HG03521 (cell line): ENCODE data around the gene MBTPS1.

Source experiments
- ATAC-seq: cut with Tn5 transposase; IDR thresholded peaks from one replicate; pipeline ENCODE4 v1.9.1; 2021; ENCODE audit warnings: mild to moderate bottlenecking, moderate library complexity; ENCODE audit not compliant: unreplicated experiment

The MBTPS1 gene

DNA sequence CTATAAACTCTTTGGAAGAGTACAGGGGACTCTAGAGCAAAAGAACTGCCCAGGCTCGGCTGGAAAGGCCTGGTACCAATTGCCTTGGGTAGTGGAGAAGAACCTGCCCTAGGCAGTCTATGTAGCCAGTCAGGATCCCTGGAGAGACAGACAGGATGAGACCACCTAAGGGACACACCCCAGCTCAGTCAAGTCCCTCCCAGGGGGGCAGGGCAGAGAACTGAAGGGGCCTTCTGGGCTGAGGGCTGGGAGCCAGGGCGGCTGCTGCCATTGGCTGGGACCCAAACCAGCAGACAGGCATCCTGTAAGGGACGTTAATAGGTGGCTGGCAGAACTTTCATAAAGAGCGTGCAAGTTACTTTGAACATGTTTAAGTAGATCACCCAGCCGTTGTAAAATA is 61.4 kb downstream of the MBTPS1 start:
- no peak for ATAC-seq

GRCh38 chr16:84054916-84055315 is 61.8 kb downstream of the MBTPS1 start:
- no peak for ATAC-seq

- no peak for ATAC-seq
Measured at GRCh38 chr16:84054271-84054670, 62.5 kb downstream of the MBTPS1 start.

- ATAC-seq: no peak
Measured at GRCh38 chr16:84053237-84053636, 63.5 kb downstream of the MBTPS1 start.

DNA sequence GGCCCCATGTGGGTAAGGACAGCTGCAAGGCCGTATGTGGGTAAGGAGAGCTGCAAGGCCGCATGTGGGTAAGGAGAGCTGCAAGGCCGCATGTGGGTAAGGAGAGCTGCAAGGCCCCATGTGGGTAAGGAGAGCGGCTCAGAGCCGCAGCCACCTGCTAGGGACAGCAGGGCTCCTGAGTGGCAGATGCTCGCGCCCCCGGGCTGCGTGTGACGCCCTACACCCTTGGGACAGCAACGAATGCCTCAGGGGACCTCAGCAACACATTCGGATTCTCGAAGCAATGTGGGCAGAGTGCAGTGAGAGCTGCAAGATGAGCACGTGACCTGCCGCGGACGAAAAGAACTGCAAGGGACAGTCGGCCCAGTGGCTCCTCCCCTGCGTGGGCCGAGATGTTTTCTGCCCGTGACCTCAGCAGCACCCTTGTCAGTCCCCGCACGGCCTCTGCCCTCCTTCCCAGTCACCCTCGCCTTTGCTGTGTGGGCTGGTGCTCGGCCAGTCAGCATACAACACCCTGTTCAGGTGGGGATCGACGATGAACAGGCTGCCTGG is 64.6 kb downstream of the MBTPS1 start:
- ATAC-seq: no peak

GRCh38 chr16:84050316-84050715 is 66.4 kb downstream of the MBTPS1 start:
- no peak for ATAC-seq

DNA sequence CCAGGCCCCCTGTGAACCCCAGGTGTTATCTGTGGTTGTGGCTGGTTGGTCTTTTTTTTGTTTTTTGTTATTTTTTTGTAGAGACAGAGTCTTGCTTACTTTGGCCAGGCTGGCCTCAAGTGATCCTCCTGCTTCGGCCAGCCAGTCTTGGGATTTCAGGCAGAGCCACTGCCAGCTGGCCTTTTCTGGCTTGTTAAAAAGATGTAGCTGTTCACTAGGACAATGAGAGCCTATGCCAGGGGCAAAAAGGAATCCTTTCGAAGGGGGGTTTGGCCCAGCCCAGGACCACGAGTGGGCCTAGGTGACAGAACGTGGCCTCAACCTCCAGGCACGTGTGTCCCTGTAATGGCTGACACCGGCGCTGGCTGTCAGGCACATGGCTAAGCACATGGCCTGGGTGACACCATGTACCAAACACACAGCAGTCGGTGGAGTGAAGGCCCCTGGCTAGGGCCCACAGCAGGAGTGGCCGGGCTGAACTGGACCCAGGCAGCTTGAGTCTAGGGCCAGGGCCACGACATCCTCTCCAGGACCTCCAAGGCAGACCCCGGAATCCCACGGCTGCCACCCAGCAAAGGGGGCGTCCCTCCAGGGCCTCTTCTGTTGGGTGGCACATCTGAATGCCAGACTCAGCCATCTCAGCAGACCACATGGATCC is 67.2 kb downstream of the MBTPS1 start:
- no peak for ATAC-seq

DNA sequence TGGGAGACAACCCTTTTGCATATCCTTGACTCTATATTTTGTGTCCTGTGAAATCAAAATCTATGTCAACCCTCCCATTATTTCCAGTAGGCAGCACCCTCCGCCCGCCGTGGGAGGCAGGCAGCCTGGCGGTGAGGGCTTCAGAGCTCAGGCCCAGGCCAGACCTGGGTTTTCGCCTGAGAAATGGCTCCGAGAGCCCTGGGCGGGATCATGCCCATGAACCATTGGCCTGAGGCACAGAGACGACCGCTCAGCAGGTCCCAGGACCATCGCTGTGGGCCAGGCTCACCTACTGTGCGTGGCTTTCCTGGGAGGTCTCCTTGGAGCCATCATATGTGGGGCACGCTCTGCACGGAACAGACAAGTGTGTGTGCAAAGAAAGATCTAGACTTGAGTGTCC is 67.9 kb downstream of the MBTPS1 start:
- ATAC-seq: no peak

DNA sequence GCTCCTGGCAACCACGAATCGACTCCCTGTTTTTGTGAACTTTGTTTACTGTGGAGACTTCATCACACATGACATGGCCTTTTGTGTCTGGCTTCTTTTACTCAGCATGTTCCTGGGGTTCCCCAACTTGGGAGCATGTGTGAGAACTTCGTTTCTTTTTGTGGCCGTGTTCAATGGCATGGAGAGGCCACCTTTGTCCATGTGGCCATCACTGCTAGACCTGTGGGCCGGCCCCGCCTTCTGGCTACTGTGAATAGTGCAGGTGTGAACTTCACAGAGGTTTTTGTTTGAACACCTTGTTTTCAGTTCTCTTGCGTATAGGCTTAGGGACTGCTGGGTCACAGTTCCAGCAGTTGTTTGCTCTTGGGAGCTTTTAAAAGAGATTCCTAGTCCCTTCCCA is 68.5 kb downstream of the MBTPS1 start:
- no peak for ATAC-seq

DNA sequence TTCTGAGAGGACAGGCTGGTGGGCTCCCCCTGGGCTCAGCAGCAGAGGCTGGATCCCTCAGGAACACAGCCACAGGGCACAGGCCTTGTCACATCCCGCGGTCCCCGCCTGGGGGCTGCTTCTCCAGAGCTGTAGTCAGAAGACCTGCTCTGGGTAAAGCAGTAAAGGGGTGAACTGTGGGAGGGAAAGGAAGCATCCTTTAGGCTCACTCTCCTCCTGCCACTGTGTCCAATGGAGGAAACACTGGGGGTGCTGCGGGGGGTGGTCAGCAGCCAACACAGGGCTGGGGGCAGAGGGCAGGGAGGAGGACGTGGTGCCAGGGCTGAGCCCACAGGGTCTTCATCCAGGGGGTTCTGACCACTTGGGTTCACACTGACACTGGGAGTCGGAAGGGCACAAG is 69.1 kb downstream of the MBTPS1 start:
- no peak for ATAC-seq

GRCh38 chr16:84047206-84047605 is 69.5 kb downstream of the MBTPS1 start:
- ATAC-seq: no peak

- no peak for ATAC-seq
Measured at GRCh38 chr16:84045818-84046470, 70.8 kb downstream of the MBTPS1 start.

GRCh38 chr16:84045001-84045817 is 71.5 kb downstream of the MBTPS1 start:
- ATAC-seq: no peak

DNA sequence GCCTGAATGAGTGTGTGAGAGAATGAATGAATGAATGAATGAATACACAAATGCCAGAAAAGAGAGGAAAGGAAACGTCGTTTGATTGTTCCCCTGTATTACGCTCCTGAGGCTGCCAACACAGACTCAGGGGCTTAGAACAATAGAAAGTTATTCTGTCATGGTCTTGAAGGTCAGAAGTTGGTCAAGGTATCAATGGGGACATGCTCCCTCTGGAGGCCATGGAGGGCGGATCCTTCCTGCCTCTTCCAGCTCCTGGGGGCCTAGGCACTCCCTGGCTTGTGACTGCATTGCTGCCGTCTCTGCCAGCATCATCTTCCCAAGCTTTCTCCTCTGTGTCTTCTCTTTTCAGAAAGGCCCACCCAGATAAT is 72.6 kb downstream of the MBTPS1 start:
- no peak for ATAC-seq

GRCh38 chr16:84043486-84044117 is 73.1 kb downstream of the MBTPS1 start:
- no peak for ATAC-seq

DNA sequence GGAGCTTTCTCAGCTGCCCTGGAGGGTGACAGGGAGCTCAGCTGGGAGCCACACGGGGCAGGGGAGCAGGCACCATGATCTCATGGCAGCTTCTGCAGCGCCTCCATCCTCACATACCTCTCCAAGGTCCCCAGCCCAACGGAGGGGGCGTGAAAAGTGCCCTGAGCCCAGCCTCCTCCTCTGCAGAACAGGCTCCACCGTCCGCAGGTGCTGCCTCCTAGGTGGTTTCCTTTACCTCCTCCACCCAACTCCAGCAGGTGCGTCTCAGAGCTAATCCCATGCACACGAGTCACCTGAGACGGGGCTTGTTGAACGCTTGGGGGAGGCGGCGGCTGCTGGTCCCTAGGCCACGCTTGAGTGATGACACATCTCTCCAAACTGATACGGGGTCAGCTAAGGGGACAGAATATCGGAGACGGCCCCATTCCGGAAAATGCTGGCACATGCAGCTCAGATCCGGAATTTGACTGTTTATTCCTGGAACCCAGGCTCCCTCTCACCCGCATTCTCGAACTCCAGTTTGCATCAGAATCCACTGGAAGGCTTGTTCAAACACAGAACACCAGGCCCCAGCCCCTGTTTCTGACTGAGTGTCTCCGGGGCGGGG is 73.8 kb downstream of the MBTPS1 start:
- no peak for ATAC-seq

GRCh38 chr16:84042308-84042878 is 74.3 kb downstream of the MBTPS1 start, which contains the start of gene SLC38A8:
Gene SLC38A8 (minus strand): TSS chr16:84042795. CDS start chr16:84042157, 638 bp downstream.
- no peak for ATAC-seq

DNA sequence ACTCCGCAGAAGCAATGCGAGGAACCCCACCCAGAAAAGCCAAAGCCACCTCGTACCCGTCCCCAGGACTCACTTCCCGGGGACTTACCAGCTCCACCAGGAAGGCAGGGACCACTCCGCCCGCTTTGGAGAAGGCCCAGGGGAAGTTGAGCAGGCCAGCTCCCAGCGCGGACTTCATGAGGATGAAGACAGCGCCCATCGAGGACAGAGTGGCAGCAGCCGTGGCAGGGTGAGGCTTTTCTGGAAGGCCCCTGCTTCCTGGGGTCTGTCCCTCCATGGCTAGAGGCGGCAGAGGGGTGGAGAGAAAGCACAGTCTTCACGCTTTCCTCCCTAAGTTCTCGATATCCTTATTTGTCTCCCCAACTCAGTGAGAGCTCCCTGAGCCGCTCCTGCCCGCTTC is 74.9 kb downstream of the MBTPS1 start:
- ATAC-seq: no peak

GRCh38 chr16:84040823-84041820 is 75.6 kb downstream of the MBTPS1 start:
- no peak for ATAC-seq
